ENCODE measurements around the gene SPTBN4.

Gene SPTBN4

DNA sequence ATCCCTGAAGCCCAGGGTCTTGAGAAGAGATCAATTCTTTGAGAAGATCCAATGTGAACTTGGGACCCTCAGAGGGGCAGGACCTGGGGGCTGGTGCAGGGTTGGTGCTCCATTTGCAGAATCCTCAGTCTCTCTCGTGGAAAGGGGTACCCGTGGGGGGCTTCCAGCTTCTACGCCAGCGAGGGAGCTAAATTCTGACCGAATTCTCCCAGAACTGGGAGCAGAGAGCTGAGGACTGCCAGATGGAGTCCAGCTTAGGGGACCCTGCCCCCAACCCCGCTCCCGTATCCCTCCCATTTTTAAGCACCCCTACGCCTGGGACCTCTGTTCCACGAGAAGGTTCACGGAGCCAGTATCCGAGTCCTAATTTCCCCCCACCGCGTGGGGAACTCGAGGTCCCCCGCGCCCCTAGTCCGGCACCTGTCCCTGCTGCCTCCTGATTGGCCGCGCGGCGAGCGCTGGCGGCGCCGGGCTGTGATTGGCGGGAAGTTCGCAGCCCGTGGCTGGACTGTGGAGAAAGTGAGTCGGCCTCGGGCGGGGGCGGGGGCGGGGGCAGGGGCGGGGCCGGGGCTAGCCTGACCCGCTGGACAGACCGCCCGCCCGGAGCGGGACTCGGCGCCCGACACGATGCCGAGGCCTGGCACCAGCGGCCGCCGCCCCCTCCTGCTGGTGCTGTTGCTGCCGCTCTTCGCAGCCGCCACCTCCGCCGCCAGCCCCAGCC lies 130.0 kb downstream of the SPTBN4 start (continued):
- no peak for TF ChIP-seq ZNF529 (tag by site-specific recombination; IDR thresholded peaks at IDR 0.05; ENCODE audit: insufficient replicate concordance)
- TF ChIP-seq ZNF558 (tag by site-specific recombination; IDR thresholded peaks at IDR 0.05): no peak
- TF ChIP-seq ZNF664 (tag by site-specific recombination; IDR thresholded peaks at IDR 0.05): no peak
- no peak for TF ChIP-seq ZNF175 (tag by site-specific recombination; IDR thresholded peaks at IDR 0.05)
- no peak for TF ChIP-seq BCL11B (tag by site-specific recombination; IDR thresholded peaks at IDR 0.05; ENCODE audit: low read depth)
- no peak for TF ChIP-seq ZNF138 (tag by site-specific recombination; IDR thresholded peaks at IDR 0.05; ENCODE audit: borderline replicate concordance)
- TF ChIP-seq REPIN1 (tag by site-specific recombination; IDR thresholded peaks at IDR 0.05; ENCODE audit: low read depth): no peak
- no peak for TF ChIP-seq HOXA7 (CRISPR knock-in tag; IDR thresholded peaks at IDR 0.05; ENCODE audit: borderline replicate concordance)
- TF ChIP-seq ZNF785 (tag by site-specific recombination; IDR thresholded peaks at IDR 0.05): no peak
- TF ChIP-seq, protein P1, sequence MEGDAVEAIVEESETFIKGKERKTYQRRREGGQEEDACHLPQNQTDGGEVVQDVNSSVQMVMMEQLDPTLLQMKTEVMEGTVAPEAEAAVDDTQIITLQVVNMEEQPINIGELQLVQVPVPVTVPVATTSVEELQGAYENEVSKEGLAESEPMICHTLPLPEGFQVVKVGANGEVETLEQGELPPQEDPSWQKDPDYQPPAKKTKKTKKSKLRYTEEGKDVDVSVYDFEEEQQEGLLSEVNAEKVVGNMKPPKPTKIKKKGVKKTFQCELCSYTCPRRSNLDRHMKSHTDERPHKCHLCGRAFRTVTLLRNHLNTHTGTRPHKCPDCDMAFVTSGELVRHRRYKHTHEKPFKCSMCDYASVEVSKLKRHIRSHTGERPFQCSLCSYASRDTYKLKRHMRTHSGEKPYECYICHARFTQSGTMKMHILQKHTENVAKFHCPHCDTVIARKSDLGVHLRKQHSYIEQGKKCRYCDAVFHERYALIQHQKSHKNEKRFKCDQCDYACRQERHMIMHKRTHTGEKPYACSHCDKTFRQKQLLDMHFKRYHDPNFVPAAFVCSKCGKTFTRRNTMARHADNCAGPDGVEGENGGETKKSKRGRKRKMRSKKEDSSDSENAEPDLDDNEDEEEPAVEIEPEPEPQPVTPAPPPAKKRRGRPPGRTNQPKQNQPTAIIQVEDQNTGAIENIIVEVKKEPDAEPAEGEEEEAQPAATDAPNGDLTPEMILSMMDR (tag by site-specific recombination; IDR thresholded peaks at IDR 0.05): no peak
- no peak for TF ChIP-seq ZNF530 (tag by site-specific recombination; IDR thresholded peaks at IDR 0.05; ENCODE audit: low read depth)
- TF ChIP-seq ZNF514 (tag by site-specific recombination; IDR thresholded peaks at IDR 0.05): no peak
- TF ChIP-seq ZBTB17 (tag by site-specific recombination; IDR thresholded peaks at IDR 0.05): peak; percentile 42; the same call in 1 of the 2 replicates
- no peak for TF ChIP-seq ZBTB6 (tag by site-specific recombination; IDR thresholded peaks at IDR 0.05)
- TF ChIP-seq, protein P2, sequence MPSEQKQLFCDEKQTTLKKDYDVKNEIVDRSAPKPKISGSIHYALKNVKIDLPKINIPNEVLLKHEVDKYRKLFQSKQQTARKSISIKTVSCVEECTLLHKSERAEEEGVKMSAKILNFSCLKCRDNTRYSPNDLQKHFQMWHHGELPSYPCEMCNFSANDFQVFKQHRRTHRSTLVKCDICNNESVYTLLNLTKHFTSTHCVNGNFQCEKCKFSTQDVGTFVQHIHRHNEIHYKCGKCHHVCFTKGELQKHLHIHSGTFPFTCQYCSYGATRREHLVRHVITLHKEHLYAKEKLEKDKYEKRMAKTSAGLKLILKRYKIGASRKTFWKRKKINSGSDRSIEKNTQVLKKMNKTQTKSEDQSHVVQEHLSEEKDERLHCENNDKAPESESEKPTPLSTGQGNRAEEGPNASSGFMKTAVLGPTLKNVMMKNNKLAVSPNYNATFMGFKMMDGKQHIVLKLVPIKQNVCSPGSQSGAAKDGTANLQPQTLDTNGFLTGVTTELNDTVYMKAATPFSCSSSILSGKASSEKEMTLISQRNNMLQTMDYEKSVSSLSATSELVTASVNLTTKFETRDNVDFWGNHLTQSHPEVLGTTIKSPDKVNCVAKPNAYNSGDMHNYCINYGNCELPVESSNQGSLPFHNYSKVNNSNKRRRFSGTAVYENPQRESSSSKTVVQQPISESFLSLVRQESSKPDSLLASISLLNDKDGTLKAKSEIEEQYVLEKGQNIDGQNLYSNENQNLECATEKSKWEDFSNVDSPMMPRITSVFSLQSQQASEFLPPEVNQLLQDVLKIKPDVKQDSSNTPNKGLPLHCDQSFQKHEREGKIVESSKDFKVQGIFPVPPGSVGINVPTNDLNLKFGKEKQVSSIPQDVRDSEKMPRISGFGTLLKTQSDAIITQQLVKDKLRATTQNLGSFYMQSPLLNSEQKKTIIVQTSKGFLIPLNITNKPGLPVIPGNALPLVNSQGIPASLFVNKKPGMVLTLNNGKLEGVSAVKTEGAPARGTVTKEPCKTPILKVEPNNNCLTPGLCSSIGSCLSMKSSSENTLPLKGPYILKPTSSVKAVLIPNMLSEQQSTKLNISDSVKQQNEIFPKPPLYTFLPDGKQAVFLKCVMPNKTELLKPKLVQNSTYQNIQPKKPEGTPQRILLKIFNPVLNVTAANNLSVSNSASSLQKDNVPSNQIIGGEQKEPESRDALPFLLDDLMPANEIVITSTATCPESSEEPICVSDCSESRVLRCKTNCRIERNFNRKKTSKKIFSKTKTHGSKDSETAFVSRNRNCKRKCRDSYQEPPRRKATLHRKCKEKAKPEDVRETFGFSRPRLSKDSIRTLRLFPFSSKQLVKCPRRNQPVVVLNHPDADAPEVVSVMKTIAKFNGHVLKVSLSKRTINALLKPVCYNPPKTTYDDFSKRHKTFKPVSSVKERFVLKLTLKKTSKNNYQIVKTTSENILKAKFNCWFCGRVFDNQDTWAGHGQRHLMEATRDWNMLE (tag by site-specific recombination; conservative IDR thresholded peaks at IDR 0.05; ENCODE audit: low read depth): no peak
- no peak for TF ChIP-seq ZNF221 (tag by site-specific recombination; IDR thresholded peaks at IDR 0.05; ENCODE audit: borderline replicate concordance)
- no peak for TF ChIP-seq ZNF248 (tag by site-specific recombination; IDR thresholded peaks at IDR 0.05)
- TF ChIP-seq, protein P3, sequence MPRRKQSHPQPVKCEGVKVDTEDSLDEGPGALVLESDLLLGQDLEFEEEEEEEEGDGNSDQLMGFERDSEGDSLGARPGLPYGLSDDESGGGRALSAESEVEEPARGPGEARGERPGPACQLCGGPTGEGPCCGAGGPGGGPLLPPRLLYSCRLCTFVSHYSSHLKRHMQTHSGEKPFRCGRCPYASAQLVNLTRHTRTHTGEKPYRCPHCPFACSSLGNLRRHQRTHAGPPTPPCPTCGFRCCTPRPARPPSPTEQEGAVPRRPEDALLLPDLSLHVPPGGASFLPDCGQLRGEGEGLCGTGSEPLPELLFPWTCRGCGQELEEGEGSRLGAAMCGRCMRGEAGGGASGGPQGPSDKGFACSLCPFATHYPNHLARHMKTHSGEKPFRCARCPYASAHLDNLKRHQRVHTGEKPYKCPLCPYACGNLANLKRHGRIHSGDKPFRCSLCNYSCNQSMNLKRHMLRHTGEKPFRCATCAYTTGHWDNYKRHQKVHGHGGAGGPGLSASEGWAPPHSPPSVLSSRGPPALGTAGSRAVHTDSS (tag by site-specific recombination; IDR thresholded peaks at IDR 0.05): no peak
- no peak for TF ChIP-seq ZNF777 (tag by site-specific recombination; IDR thresholded peaks at IDR 0.05; ENCODE audit: borderline replicate concordance)
- no peak for TF ChIP-seq ZFP69B (tag by site-specific recombination; IDR thresholded peaks at IDR 0.05)
- TF ChIP-seq, protein P4, sequence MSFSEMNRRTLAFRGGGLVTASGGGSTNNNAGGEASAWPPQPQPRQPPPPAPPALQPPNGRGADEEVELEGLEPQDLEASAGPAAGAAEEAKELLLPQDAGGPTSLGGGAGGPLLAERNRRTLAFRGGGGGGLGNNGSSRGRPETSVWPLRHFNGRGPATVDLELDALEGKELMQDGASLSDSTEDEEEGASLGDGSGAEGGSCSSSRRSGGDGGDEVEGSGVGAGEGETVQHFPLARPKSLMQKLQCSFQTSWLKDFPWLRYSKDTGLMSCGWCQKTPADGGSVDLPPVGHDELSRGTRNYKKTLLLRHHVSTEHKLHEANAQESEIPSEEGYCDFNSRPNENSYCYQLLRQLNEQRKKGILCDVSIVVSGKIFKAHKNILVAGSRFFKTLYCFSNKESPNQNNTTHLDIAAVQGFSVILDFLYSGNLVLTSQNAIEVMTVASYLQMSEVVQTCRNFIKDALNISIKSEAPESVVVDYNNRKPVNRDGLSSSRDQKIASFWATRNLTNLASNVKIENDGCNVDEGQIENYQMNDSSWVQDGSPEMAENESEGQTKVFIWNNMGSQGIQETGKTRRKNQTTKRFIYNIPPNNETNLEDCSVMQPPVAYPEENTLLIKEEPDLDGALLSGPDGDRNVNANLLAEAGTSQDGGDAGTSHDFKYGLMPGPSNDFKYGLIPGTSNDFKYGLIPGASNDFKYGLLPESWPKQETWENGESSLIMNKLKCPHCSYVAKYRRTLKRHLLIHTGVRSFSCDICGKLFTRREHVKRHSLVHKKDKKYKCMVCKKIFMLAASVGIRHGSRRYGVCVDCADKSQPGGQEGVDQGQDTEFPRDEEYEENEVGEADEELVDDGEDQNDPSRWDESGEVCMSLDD (tag by site-specific recombination; IDR thresholded peaks at IDR 0.05): peak; percentile 91
- TF ChIP-seq, protein P5, sequence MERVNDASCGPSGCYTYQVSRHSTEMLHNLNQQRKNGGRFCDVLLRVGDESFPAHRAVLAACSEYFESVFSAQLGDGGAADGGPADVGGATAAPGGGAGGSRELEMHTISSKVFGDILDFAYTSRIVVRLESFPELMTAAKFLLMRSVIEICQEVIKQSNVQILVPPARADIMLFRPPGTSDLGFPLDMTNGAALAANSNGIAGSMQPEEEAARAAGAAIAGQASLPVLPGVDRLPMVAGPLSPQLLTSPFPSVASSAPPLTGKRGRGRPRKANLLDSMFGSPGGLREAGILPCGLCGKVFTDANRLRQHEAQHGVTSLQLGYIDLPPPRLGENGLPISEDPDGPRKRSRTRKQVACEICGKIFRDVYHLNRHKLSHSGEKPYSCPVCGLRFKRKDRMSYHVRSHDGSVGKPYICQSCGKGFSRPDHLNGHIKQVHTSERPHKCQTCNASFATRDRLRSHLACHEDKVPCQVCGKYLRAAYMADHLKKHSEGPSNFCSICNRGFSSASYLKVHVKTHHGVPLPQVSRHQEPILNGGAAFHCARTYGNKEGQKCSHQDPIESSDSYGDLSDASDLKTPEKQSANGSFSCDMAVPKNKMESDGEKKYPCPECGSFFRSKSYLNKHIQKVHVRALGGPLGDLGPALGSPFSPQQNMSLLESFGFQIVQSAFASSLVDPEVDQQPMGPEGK (tag by site-specific recombination; IDR thresholded peaks at IDR 0.05): peak; percentile 78
- no peak for TF ChIP-seq ZNF654 (tag by site-specific recombination; IDR thresholded peaks at IDR 0.05; ENCODE audit: low read depth)
- TF ChIP-seq ZBTB26 (tag by site-specific recombination; optimal IDR thresholded peaks at IDR 0.05): no peak

Data from HEK293 (cell line).